ENCODE measurements around the gene CAPRIN1.

Gene CAPRIN1, protein sequence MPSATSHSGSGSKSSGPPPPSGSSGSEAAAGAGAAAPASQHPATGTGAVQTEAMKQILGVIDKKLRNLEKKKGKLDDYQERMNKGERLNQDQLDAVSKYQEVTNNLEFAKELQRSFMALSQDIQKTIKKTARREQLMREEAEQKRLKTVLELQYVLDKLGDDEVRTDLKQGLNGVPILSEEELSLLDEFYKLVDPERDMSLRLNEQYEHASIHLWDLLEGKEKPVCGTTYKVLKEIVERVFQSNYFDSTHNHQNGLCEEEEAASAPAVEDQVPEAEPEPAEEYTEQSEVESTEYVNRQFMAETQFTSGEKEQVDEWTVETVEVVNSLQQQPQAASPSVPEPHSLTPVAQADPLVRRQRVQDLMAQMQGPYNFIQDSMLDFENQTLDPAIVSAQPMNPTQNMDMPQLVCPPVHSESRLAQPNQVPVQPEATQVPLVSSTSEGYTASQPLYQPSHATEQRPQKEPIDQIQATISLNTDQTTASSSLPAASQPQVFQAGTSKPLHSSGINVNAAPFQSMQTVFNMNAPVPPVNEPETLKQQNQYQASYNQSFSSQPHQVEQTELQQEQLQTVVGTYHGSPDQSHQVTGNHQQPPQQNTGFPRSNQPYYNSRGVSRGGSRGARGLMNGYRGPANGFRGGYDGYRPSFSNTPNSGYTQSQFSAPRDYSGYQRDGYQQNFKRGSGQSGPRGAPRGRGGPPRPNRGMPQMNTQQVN

DNA sequence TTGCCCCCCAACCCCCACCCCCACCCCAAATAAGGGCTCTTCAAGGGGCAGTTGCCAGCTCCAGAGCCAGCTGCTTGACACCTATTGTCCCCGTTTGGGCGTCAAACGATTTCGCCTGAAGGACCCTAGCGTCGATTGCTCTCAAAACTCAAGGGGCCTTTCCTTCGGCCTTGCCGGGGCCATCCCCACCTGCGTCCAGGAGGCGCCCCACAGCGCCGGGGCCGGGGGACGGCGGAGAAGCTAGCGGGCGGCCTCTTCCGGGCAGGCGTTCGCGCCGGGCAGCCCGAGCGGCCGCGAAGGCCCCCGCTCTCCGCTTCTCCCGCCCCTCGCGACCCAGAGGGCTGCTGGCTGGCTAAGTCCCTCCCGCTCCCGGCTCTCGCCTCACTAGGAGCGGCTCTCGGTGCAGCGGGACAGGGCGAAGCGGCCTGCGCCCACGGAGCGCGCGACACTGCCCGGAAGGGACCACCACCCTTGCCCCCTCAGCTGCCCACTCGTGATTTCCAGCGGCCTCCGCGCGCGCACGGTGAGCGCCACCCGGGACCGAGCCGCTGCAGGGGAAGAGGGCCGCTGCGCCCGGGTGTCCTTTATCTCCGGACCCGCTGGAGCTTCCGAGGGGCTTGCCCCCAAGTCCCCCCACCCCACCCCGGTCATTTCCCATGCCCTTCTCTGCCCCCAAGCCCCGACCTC lies at the start of gene CAPRIN1:
TSS of gene CAPRIN1 (plus strand) at position 383 of the 687 bp plus-strand sequence. CDS start 690 bp downstream, outside the sequence.
- H3K4me2 ChIP-seq: peak within 1 kb of the TSS; percentile 65
- H3K79me2 ChIP-seq (ENCODE audit: insufficient read depth, low read depth): peaks cover 44% of the 10 kb centered on the region
- H4K20me1 ChIP-seq (ENCODE audit: insufficient read depth): peaks cover 26% of the 10 kb centered on the region
- TF ChIP-seq, protein P1, sequence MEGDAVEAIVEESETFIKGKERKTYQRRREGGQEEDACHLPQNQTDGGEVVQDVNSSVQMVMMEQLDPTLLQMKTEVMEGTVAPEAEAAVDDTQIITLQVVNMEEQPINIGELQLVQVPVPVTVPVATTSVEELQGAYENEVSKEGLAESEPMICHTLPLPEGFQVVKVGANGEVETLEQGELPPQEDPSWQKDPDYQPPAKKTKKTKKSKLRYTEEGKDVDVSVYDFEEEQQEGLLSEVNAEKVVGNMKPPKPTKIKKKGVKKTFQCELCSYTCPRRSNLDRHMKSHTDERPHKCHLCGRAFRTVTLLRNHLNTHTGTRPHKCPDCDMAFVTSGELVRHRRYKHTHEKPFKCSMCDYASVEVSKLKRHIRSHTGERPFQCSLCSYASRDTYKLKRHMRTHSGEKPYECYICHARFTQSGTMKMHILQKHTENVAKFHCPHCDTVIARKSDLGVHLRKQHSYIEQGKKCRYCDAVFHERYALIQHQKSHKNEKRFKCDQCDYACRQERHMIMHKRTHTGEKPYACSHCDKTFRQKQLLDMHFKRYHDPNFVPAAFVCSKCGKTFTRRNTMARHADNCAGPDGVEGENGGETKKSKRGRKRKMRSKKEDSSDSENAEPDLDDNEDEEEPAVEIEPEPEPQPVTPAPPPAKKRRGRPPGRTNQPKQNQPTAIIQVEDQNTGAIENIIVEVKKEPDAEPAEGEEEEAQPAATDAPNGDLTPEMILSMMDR (conservative IDR thresholded peaks at IDR 0.05; ENCODE audit: low read depth, low read length): no peak
- peak within 1 kb of the TSS; percentile 100 for H3K9ac ChIP-seq
- no peak within 1 kb of the TSS for H3K4me3 ChIP-seq (IDR thresholded peaks at IDR 0.05; ENCODE audit: insufficient read depth, low read depth, low read length)
- H3K27ac ChIP-seq: peak within 1 kb of the TSS; percentile 98
- no peaks in the 10 kb centered on the region for H3K27me3 ChIP-seq (ENCODE audit: insufficient read depth, low read depth)
- H2AFZ ChIP-seq (ENCODE audit: low read depth): peak within 1 kb of the TSS; percentile 47; the same call in 1 of the 2 replicates
- H3K36me3 ChIP-seq (ENCODE audit: insufficient read depth): no peaks in the 10 kb centered on the region
- H3K4me1 ChIP-seq (ENCODE audit: low read depth, poor library complexity, severe bottlenecking): peaks cover 35% of the 10 kb centered on the region

DNA sequence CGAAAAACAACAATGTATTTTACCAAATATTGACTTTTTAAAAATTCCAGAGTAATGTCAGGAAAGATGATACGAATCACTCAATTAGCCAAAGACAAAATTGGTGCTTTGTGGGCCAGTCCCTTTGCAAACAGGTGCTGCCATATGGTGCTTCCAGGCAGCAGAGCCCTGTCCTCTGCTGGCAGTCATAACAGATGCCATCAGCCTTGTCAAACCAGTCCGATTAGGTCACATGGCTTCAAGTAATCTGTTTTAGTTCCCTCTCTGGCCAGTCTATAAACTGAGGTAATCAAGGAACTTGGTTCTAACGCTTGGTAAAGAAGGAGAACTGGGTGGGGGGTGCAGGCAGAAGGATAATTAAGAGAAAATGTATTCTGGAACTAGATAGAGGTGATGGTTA lies 49.1 kb upstream of the CAPRIN1 start:
- no peak overlapping the region for H3K9ac ChIP-seq
- no peaks in the 10 kb centered on the region for H3K27me3 ChIP-seq (ENCODE audit: insufficient read depth, low read depth)
- no peaks in the 10 kb centered on the region for H3K36me3 ChIP-seq (ENCODE audit: insufficient read depth)
- H3K4me1 ChIP-seq (ENCODE audit: low read depth, poor library complexity, severe bottlenecking): peaks cover 47% of the 10 kb centered on the region
- TF ChIP-seq, protein P1 (conservative IDR thresholded peaks at IDR 0.05; ENCODE audit: low read depth, low read length): no peak
- no peaks in the 10 kb centered on the region for H3K79me2 ChIP-seq (ENCODE audit: insufficient read depth, low read depth)
- no peak overlapping the region for H3K27ac ChIP-seq
- no peak overlapping the region for H2AFZ ChIP-seq (ENCODE audit: low read depth)
- no peak overlapping the region for H3K4me2 ChIP-seq
- no peak overlapping the region for H3K4me3 ChIP-seq (IDR thresholded peaks at IDR 0.05; ENCODE audit: insufficient read depth, low read depth, low read length)
- H4K20me1 ChIP-seq (ENCODE audit: insufficient read depth): no peaks in the 10 kb centered on the region

DNA sequence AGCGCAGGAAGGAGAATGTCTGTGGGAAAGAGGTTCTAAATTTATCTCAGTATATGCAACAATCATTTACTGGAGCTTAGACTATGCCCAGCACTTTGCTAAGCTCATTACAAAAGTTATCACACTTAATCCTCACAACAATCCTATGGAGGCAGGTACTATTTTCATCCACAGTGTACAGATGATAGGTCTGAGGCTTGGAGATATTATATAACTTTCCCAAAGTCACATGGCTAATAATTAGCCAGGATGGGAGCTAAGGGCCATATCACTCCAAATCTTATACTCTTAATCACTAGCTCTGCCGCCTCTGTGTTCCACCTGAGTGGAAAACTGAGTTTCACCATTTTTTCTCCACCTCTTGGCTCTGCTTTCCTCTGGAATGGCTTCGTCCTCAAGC lies 47.3 kb upstream of the CAPRIN1 start:
- Histone ChIP-seq H3K9ac (no peak overlapping the region), H3K4me1 (ENCODE audit: low read depth, poor library complexity, severe bottlenecking) (peaks cover 33% of the 10 kb centered on the region), H2AFZ (ENCODE audit: low read depth) (no peak overlapping the region), H3K4me2 (no peak overlapping the region), H4K20me1 (ENCODE audit: insufficient read depth) (no peaks in the 10 kb centered on the region), H3K27ac (no peak overlapping the region), H3K36me3 (ENCODE audit: insufficient read depth) (no peaks in the 10 kb centered on the region), H3K4me3 (IDR thresholded peaks at IDR 0.05; ENCODE audit: insufficient read depth, low read depth, low read length) (no peak overlapping the region), H3K79me2 (ENCODE audit: insufficient read depth, low read depth) (no peaks in the 10 kb centered on the region), H3K27me3 (ENCODE audit: insufficient read depth, low read depth) (no peaks in the 10 kb centered on the region)
- TF ChIP-seq, protein P1 (conservative IDR thresholded peaks at IDR 0.05; ENCODE audit: low read depth, low read length): no peak

DNA sequence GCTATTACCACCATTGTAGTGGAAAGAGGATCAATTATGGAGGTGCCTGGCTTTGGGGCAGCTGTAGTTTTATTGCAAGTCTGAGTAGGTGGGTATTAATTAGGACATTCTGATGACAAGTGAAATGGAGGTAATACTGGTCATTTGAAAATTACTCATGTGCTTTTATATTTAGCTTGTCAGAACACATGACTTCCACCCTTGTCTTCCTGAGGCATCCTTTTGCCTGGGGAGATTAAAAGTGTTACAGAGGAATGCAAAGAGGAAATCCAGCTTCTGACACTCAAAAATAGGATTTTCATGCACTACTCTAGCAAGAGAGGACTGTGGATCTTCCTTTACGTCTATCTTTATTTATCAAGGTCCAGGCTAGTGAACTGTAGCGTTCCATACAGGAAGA lies 44.7 kb upstream of the CAPRIN1 start:
- H3K27me3 ChIP-seq (ENCODE audit: insufficient read depth, low read depth): no peaks in the 10 kb centered on the region
- H3K27ac ChIP-seq: no peak overlapping the region
- no peaks in the 10 kb centered on the region for H3K36me3 ChIP-seq (ENCODE audit: insufficient read depth)
- peaks cover 7% of the 10 kb centered on the region for H3K4me1 ChIP-seq (ENCODE audit: low read depth, poor library complexity, severe bottlenecking)
- H3K9ac ChIP-seq: no peak overlapping the region
- TF ChIP-seq, protein P1 (conservative IDR thresholded peaks at IDR 0.05; ENCODE audit: low read depth, low read length): no peak
- H3K4me2 ChIP-seq: no peak overlapping the region
- H3K79me2 ChIP-seq (ENCODE audit: insufficient read depth, low read depth): no peaks in the 10 kb centered on the region
- no peak overlapping the region for H2AFZ ChIP-seq (ENCODE audit: low read depth)
- H3K4me3 ChIP-seq (IDR thresholded peaks at IDR 0.05; ENCODE audit: insufficient read depth, low read depth, low read length): no peak overlapping the region
- H4K20me1 ChIP-seq (ENCODE audit: insufficient read depth): no peaks in the 10 kb centered on the region

Measured in KMS-11 (cell line).